A673 (cell line): ENCODE results near the gene CLCNKA. TPM values are rescaled to one million over a fixed set of nuclear protein-coding genes. Genes with fewer than 3 reads are reported as not detected.
A peak's percentile ranks its signal among the peaks of the same experiment; 100 is the strongest.

Experiments
- BruUV-seq: library from RNA; stranded (reverse); fragments of 400-500 nt; replicated peaks from 2 replicates; lab custom pipeline; 2021; lab: Mats Ljungman, UMichigan
- CTCF ChIA-PET: fragments of 300-600 bp; sonication (Branson Sonifier 250); formaldehyde crosslinking; loops from one replicate; lab custom pipeline; 2022; ENCODE audit warnings: antibody characterized with exemption; lab: Charles Lee
- POLR2A ChIA-PET: fragments of 300-600 bp; sonication (Branson Sonifier 250); formaldehyde crosslinking; loops from one replicate; lab custom pipeline; 2022; ENCODE audit warnings: antibody characterized with exemption; ENCODE audit not compliant: low non-redundant PET; lab: Charles Lee
- DNase-seq: peaks from one replicate; pipeline ENCODE4 v3.0.0-alpha.2; 2015; ENCODE audit warnings: low spot score
- H3K27ac ChIP-seq: fragments of 200-600 bp; sonication (generic); 2 replicates; pipeline ENCODE4 v1.5.1; 2016; ENCODE audit warnings: mixed run types, low read depth, mild to moderate bottlenecking, mixed read lengths, antibody characterized with exemption, low read length; ENCODE audit not compliant: poor library complexity, severe bottlenecking
- H3K27me3 ChIP-seq: fragments of 200-600 bp; sonication (generic); replicated peaks from 2 replicates; pipeline ENCODE4 v1.6.1; 2017; ENCODE audit warnings: mixed run types, low read depth, mild to moderate bottlenecking, mixed read lengths, antibody characterized with exemption, low read length; ENCODE audit not compliant: insufficient read depth, poor library complexity
- H3K36me3 ChIP-seq: fragments of 200-600 bp; sonication (generic); 2 replicates; pipeline ENCODE4 v1.6.1; 2016; ENCODE audit warnings: mixed run types, mild to moderate bottlenecking, mixed read lengths, antibody characterized with exemption, low read length; ENCODE audit not compliant: insufficient read depth, poor library complexity, severe bottlenecking
- H3K4me1 ChIP-seq: fragments of 200-600 bp; sonication (generic); 2 replicates; pipeline ENCODE4 v1.6.1; 2017; ENCODE audit warnings: mixed run types, mild to moderate bottlenecking, mixed read lengths, antibody characterized with exemption, low read length; ENCODE audit not compliant: insufficient read depth, poor library complexity, severe bottlenecking
- H3K4me3 ChIP-seq: fragments of 200-600 bp; sonication (generic); 2 replicates; pipeline ENCODE4 v1.5.1; 2016; ENCODE audit warnings: low read depth, mixed run types, mild to moderate bottlenecking, mixed read lengths, low read length; ENCODE audit not compliant: poor library complexity, severe bottlenecking
- H3K9me3 ChIP-seq: fragments of 200-600 bp; sonication (generic); 2 replicates; pipeline ENCODE4 v1.6.1; 2016; ENCODE audit warnings: mixed run types, low read depth, mild to moderate bottlenecking, mixed read lengths, antibody characterized with exemption, low read length; ENCODE audit not compliant: poor library complexity, severe bottlenecking
- EZH2 ChIP-seq: fragments of 200-600 bp; sonication (generic); IDR thresholded peaks from 2 replicates; pipeline ENCODE4 v1.6.1; 2017; ENCODE audit warnings: borderline replicate concordance, low read depth, mild to moderate bottlenecking, mixed read lengths, antibody characterized with exemption, low read length; ENCODE audit not compliant: poor library complexity, severe bottlenecking
- intact Hi-C: fragments of 100-400 bp; cut with micrococcal nuclease; formaldehyde crosslinking; loops from one replicate; pipeline ENCODE4 v1.10.0; 2022; ENCODE audit not compliant: unreplicated experiment
- total RNA-seq: library from RNA; stranded (reverse); gene quantifications from 2 replicates; pipeline ENCODE4 v1.2.3, GENCODE V29; 2021
- TF ChIP-seq, protein P1 (sequence below): fragments of 300-800, 200-600 bp; sonication (generic); conservative IDR thresholded peaks from 2 replicates; pipeline ENCODE4 v1.5.1; 2017; ENCODE audit warnings: low read depth, mild to moderate bottlenecking, antibody characterized with exemption, low read length, moderate library complexity, mixed read lengths

The CLCNKA gene
- total RNA-seq, 1 experiment from 2014 or later = not detected

GRCh38 chr1:16006010-16006409, 15.8 kb upstream of the CLCNKA start:
- no peak for TF ChIP-seq EZH2
- TF ChIP-seq, protein P1, sequence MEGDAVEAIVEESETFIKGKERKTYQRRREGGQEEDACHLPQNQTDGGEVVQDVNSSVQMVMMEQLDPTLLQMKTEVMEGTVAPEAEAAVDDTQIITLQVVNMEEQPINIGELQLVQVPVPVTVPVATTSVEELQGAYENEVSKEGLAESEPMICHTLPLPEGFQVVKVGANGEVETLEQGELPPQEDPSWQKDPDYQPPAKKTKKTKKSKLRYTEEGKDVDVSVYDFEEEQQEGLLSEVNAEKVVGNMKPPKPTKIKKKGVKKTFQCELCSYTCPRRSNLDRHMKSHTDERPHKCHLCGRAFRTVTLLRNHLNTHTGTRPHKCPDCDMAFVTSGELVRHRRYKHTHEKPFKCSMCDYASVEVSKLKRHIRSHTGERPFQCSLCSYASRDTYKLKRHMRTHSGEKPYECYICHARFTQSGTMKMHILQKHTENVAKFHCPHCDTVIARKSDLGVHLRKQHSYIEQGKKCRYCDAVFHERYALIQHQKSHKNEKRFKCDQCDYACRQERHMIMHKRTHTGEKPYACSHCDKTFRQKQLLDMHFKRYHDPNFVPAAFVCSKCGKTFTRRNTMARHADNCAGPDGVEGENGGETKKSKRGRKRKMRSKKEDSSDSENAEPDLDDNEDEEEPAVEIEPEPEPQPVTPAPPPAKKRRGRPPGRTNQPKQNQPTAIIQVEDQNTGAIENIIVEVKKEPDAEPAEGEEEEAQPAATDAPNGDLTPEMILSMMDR = no peak
- ChIA-PET CTCF (no interaction called here), POLR2A (no interaction called here)
- Histone ChIP-seq H3K27me3 (no peaks in the 10 kb centered on the region), H3K4me3 (no peak overlapping the region), H3K9me3 (no peaks in the 10 kb centered on the region), H3K27ac (no peak overlapping the region), H3K4me1 (no peaks in the 10 kb centered on the region), H3K36me3 (no peaks in the 10 kb centered on the region)
- BruUV-seq = no TSS peak
- no peak for DNase-seq
- intact Hi-C loops = loop anchor here (5.0 kb wide), 1 partner anchor 356 kb away; no protein-coding TSS in a partner anchor

DNA sequence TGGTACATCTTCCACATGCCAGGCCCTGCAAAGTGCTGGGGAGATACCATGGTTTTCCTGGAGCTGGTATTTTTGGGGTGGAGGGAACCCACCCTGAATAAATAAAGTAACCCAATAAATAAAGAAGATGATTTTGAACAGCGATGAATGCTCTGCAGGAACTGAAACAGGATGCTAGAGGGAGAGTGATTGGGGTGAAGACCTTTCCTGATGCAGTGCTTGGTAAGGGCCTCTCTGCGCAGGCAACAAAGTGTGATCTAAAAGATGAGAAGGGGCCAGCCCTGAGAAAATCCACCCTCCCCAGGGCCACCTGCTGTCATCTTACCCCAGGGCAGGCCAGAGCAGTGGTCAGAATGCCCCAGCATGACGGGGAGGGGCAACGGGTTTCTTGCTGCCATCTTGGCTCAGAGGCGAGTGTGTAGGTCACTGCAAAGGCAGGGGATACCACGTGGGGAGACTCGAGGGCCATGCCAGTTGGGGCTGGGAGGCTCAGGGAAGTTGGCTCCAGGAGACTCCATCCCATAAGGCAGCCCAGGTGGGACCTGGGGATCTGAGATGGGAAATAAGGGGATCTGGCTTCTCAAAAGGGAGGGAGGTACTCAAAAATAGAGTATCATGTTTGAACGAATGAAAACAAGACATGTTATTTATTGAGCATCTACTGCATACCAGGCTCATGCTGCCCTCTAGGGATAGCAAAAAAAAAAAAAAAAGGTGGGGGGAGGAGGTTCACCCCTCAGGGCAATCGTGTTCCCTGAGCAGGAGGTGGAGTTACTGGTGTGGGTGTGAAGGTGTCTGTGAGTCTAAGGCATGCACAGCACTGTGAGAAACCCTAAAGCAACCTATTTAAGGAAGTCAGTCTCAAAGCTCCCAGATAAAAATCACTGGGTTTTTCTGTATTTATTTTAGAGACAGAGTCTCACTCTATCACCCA, 15.0 kb upstream of the CLCNKA start:
- Histone ChIP-seq H3K27ac (no peak overlapping the region), H3K27me3 (no peaks in the 10 kb centered on the region), H3K36me3 (no peaks in the 10 kb centered on the region), H3K4me3 (no peak overlapping the region), H3K9me3 (no peaks in the 10 kb centered on the region), H3K4me1 (no peaks in the 10 kb centered on the region)
- TF ChIP-seq, protein P1 = peak; percentile 42
- TF ChIP-seq EZH2 = no peak
- peak; percentile 22 for DNase-seq
- ChIA-PET CTCF (interaction anchor here (0.6 kb wide), 1 partner anchor 287 kb away, joined by 4 read pairs; no protein-coding TSS in a partner anchor), POLR2A (no interaction called here)
- BruUV-seq = no TSS peak
- intact Hi-C loops = loop anchor here (5.0 kb wide), 1 partner anchor 355 kb away; no protein-coding TSS in a partner anchor

DNA sequence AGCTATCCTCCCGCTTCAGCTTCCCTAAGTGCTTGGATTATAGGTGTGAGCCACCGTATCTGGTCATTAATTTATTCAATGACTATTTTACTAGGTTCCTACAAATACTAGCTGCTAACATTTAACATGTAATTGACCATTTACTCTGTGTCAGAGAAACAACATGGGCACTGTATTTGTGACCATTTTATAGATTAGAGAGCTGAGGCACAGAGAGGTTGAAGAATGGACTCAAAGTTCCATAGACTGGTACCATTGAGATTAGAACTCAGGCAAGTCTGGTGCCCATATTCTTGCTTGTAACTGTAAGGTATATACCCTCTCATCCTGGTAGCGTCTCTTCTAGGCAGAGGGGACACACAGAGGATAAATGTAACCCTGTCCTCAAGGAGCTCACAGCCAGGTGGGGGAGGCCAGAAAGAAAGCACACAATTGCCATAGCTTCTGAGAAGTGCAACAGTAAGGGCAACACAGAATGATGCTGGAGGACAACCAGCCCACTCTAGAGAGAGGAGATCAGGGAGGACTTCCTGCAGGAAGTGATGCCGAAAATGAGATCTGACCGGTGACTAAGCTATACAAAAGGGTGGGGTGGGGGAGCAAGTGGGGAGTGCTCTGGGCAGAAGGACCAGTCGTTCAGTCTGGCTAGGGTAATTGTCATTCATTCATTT, 14.0 kb upstream of the CLCNKA start:
- H3K9me3 ChIP-seq = no peaks in the 10 kb centered on the region
- no peak overlapping the region for H3K4me3 ChIP-seq
- TF ChIP-seq EZH2 = no peak
- TF ChIP-seq, protein P1 = no peak
- H3K36me3 ChIP-seq = no peaks in the 10 kb centered on the region
- no peaks in the 10 kb centered on the region for H3K27me3 ChIP-seq
- ChIA-PET CTCF (interaction anchor here (0.6 kb wide), 1 partner anchor 212 kb away, joined by 4 read pairs; no protein-coding TSS in a partner anchor), POLR2A (no interaction called here)
- no TSS peak for BruUV-seq
- no peak overlapping the region for H3K27ac ChIP-seq
- intact Hi-C loops = loop anchor here (5.0 kb wide), 1 partner anchor 354 kb away; no protein-coding TSS in a partner anchor
- DNase-seq = no peak
- peaks cover 4% of the 10 kb centered on the region for H3K4me1 ChIP-seq
